Measurements from ENCODE around the gene LAMA4.

LAMA4 gene

GRCh38 chr6:112227992-112228391 is 26.4 kb downstream of the LAMA4 start:
- TF ChIP-seq TEAD4 (IDR thresholded peaks at IDR 0.05) (no peak), CEBPB (IDR thresholded peaks at IDR 0.05) (peak; percentile 53; the same call in 1 of the 2 replicates)

GRCh38 chr6:112227411-112227810 is 27.0 kb downstream of the LAMA4 start:
- no peak for TF ChIP-seq REST (IDR thresholded peaks at IDR 0.05; ENCODE audit: low read depth)

- TF ChIP-seq CREB1 (IDR thresholded peaks at IDR 0.05; ENCODE audit: low read depth) (no peak), CEBPB (IDR thresholded peaks at IDR 0.05) (no peak), ZBTB7A (IDR thresholded peaks at IDR 0.05; ENCODE audit: low read depth) (no peak), MAX (IDR thresholded peaks at IDR 0.05) (no peak), EGR1 (IDR thresholded peaks at IDR 0.05) (no peak), TCF12 (IDR thresholded peaks at IDR 0.05; ENCODE audit: low read depth) (no peak), REST (IDR thresholded peaks at IDR 0.05; ENCODE audit: low read depth) (no peak), USF1 (IDR thresholded peaks at IDR 0.05) (no peak), YY1 (IDR thresholded peaks at IDR 0.05; ENCODE audit: low read depth) (no peak), TAF1 (IDR thresholded peaks at IDR 0.05; ENCODE audit: low read depth) (no peak), RAD21 (IDR thresholded peaks at IDR 0.05; ENCODE audit: low read depth) (no peak), NFIC (IDR thresholded peaks at IDR 0.05) (no peak), EP300 (IDR thresholded peaks at IDR 0.05; ENCODE audit: borderline replicate concordance) (no peak), FOXM1 (IDR thresholded peaks at IDR 0.05; ENCODE audit: borderline replicate concordance, low read depth) (no peak), TEAD4 (IDR thresholded peaks at IDR 0.05) (no peak)
Observed at GRCh38 chr6:112225691-112226090, 28.7 kb downstream of the LAMA4 start.

- TF ChIP-seq EP300 (IDR thresholded peaks at IDR 0.05; ENCODE audit: borderline replicate concordance) (no peak), REST (IDR thresholded peaks at IDR 0.05; ENCODE audit: low read depth) (no peak), CREB1 (IDR thresholded peaks at IDR 0.05; ENCODE audit: low read depth) (no peak), EGR1 (IDR thresholded peaks at IDR 0.05) (no peak)
Observed at GRCh38 chr6:112224088-112224487, 30.3 kb downstream of the LAMA4 start.

GRCh38 chr6:112223070-112223861 is 31.1 kb downstream of the LAMA4 start:
- TF ChIP-seq RAD21 (IDR thresholded peaks at IDR 0.05; ENCODE audit: low read depth), result no peak
- no peak for TF ChIP-seq USF1 (IDR thresholded peaks at IDR 0.05)
- no peak for TF ChIP-seq EP300 (IDR thresholded peaks at IDR 0.05; ENCODE audit: borderline replicate concordance)
- no peak for TF ChIP-seq NFIC (IDR thresholded peaks at IDR 0.05)
- no peak for TF ChIP-seq FOXM1 (IDR thresholded peaks at IDR 0.05; ENCODE audit: borderline replicate concordance, low read depth)
- no peak for TF ChIP-seq CEBPB (IDR thresholded peaks at IDR 0.05)
- TF ChIP-seq TAF1 (IDR thresholded peaks at IDR 0.05; ENCODE audit: low read depth), result no peak
